Stomach (tissue), 4 donors: ENCODE results near the gene CASP7.

ENCODE experiments used
- POLR2A ChIP-seq, 4 donors: fragments of 450-650 bp; IDR thresholded peaks; one replicate each; pipeline ENCODE4 v1.6.1; 2016; ENCODE audit warnings: antibody characterized with exemption in 4 of 4, control low read depth in 2 of 4, mild to moderate bottlenecking in 1 of 4, moderate library complexity in 1 of 4
- POLR2AphosphoS5 ChIP-seq, 3 donors: sonication (generic); formaldehyde crosslinking; IDR thresholded peaks; one replicate each; pipeline ENCODE4 v1.6.1; 2016; ENCODE audit warnings: antibody characterized with exemption in 3 of 3

DNA sequence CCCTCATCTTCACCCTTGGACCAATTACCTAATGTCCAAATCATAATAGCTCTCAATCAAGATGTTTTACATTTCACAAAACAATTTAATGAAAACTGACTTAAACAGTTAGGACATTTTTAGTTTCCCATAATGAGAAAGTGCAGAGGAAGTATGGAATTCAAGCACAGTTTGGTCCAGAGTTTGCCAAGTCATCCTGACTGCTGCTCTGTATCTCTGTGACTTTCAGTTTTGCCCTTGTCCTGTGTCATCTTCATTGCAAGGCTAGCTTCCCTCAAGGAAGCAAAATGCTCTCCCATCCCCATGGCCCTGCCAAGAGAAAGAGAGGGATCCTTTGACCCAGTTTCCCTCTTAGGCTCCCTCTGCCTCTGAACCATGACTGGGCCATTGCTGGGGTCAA is 63.9 kb downstream of the CASP7 start:
- no peak for TF ChIP-seq POLR2AphosphoS5 (IDR thresholded peaks at IDR 0.05)
- no peak for TF ChIP-seq POLR2A (IDR thresholded peaks at IDR 0.05)
